ENCODE data around the gene ACRBP. TPM values are rescaled to one million over a fixed set of nuclear protein-coding genes. Genes with fewer than 3 reads are reported as not detected.
"Not testable (repeated sequence)": the region's sequence is repeated elsewhere in the genome, so short reads cannot be mapped to it uniquely, and the experiment has no call there.

ACRBP gene
- total RNA-seq, 3 donors from 2014 or later: 1.4 to 3.0 (median 2.2) TPM

- no peak for TF ChIP-seq CTCF (IDR thresholded peaks at IDR 0.05)
- no peak for DNase-seq
- H3K36me3 ChIP-seq (ENCODE audit: low read depth): peaks cover 11% of the 10 kb centered on the region
- ATAC-seq: no peak
- no peak overlapping the region for H3K4me3 ChIP-seq
- H3K9me3 ChIP-seq: no peaks in the 10 kb centered on the region
- intact Hi-C loops (cut with DNase I, micrococcal nuclease): no loop called here
- peaks cover 27% of the 10 kb centered on the region for H3K4me1 ChIP-seq (ENCODE audit: low read depth)
Observed at GRCh38 chr12:6604259-6605029, 42.8 kb downstream of the ACRBP start.

GRCh38 chr12:6603095-6603567, 44.1 kb downstream of the ACRBP start:
- Histone ChIP-seq H3K4me3 (no peak overlapping the region), H3K9me3 (no peaks in the 10 kb centered on the region), H3K4me1 (ENCODE audit: low read depth) (peaks cover 27% of the 10 kb centered on the region), H3K36me3 (ENCODE audit: low read depth) (peaks cover 19% of the 10 kb centered on the region)
- TF ChIP-seq CTCF (IDR thresholded peaks at IDR 0.05): no peak
- ATAC-seq (no peak), DNase-seq (no peak)
- intact Hi-C loops (cut with DNase I, micrococcal nuclease): no loop called here

GRCh38 chr12:6602526-6602925, 44.7 kb downstream of the ACRBP start:
- no peak for DNase-seq
- Histone ChIP-seq H3K4me1 (ENCODE audit: low read depth) (peaks cover 27% of the 10 kb centered on the region), H3K4me3 (no peak overlapping the region), H3K9me3 (no peaks in the 10 kb centered on the region), H3K36me3 (ENCODE audit: low read depth) (peaks cover 22% of the 10 kb centered on the region)
- TF ChIP-seq CTCF (IDR thresholded peaks at IDR 0.05): no peak
- ATAC-seq: no peak
- intact Hi-C loops (cut with DNase I, micrococcal nuclease): no loop called here

- peaks cover 50% of the 10 kb centered on the region for H3K36me3 ChIP-seq (ENCODE audit: low read depth)
- intact Hi-C loops (cut with DNase I, micrococcal nuclease); ATAC-seq; H3K4me1 ChIP-seq (ENCODE audit: low read depth); H3K4me3 ChIP-seq; DNase-seq; H3K9me3 ChIP-seq: not testable (repeated sequence)
Observed at GRCh38 chr12:6595673-6596072, 51.6 kb downstream of the ACRBP start.

- TF ChIP-seq CTCF (IDR thresholded peaks at IDR 0.05): no peak
- ATAC-seq: no peak
- DNase-seq: no peak
- H3K4me3 ChIP-seq: no peak overlapping the region
- H3K36me3 ChIP-seq (ENCODE audit: low read depth): peaks cover 49% of the 10 kb centered on the region
- intact Hi-C loops (cut with DNase I, micrococcal nuclease): no loop called here
- no peaks in the 10 kb centered on the region for H3K4me1 ChIP-seq (ENCODE audit: low read depth)
- H3K9me3 ChIP-seq: no peaks in the 10 kb centered on the region
Observed at GRCh38 chr12:6592087-6592486, 55.1 kb downstream of the ACRBP start.

Other genes starting within 250 kb of the ACRBP start
- 1 to 10 TPM; 1.8 to 5.3 (median 3.9) TPM for gene CD27, start 202.5 kb downstream of the ACRBP start, total RNA-seq
- 100 to 1,000 TPM in 1 of 3 donors, 10 to 100 TPM in 2; 40.9 to 107 (median 72.0) TPM for gene TAPBPL, start 195.4 kb downstream of the ACRBP start, total RNA-seq
- 10 to 100 TPM in 1 of 3 donors, 1 to 10 TPM in 2; 3.8 to 18.7 (median 8.6) TPM for gene VAMP1, start 176.8 kb downstream of the ACRBP start, total RNA-seq
- gene MRPL51, start 154.2 kb downstream of the ACRBP start, total RNA-seq: 100 to 1,000 TPM; 119 to 143 (median 136) TPM
- 10 to 100 TPM; 25.5 to 47.0 (median 26.0) TPM for gene NCAPD2, start 153.3 kb downstream of the ACRBP start, total RNA-seq
- 1,000 to 10,000 TPM; 1,543 to 3,034 (median 2,070) TPM for gene GAPDH, start 112.9 kb downstream of the ACRBP start, total RNA-seq
- gene IFFO1, start 91.4 kb downstream of the ACRBP start, total RNA-seq: 10 to 100 TPM in 1 of 3 donors, 1 to 10 TPM in 2; 3.6 to 22.4 (median 8.2) TPM
- 10 to 100 TPM; 26.1 to 32.4 (median 26.6) TPM for gene NOP2, start 79.1 kb downstream of the ACRBP start, total RNA-seq
- gene CHD4, start 40.1 kb downstream of the ACRBP start, total RNA-seq: 100 to 1,000 TPM; 127 to 243 (median 149) TPM
- 10 to 100 TPM; 12.0 to 30.5 (median 22.7) TPM for gene LPAR5, start 11.5 kb downstream of the ACRBP start, total RNA-seq
- gene ING4, start 15.7 kb upstream of the ACRBP start, total RNA-seq: 10 to 100 TPM; 28.9 to 46.9 (median 45.9) TPM
- 10 to 100 TPM; 54.5 to 67.8 (median 64.3) TPM for gene ZNF384, start 41.9 kb upstream of the ACRBP start, total RNA-seq
- gene PIANP, start 53.4 kb upstream of the ACRBP start, total RNA-seq: 1 to 10 TPM in 1 of 3 donors, under 1 TPM in 1, not detected in 1; 0.53 to 2.9 TPM
- gene COPS7A, start 76.6 kb upstream of the ACRBP start, total RNA-seq: 10 to 100 TPM; 32.8 to 47.2 (median 39.2) TPM
- gene MLF2, start 105.7 kb upstream of the ACRBP start, total RNA-seq: 100 to 1,000 TPM; 136 to 177 (median 149) TPM
- gene PTMS, start 118.9 kb upstream of the ACRBP start, total RNA-seq: 100 to 1,000 TPM; 116 to 549 (median 122) TPM
- 1 to 10 TPM; 1.8 to 4.7 (median 2.1) TPM for gene LAG3, start 125.1 kb upstream of the ACRBP start, total RNA-seq
- gene CD4, start 142.1 kb upstream of the ACRBP start, total RNA-seq: 10 to 100 TPM in 2 of 3 donors, 1 to 10 TPM in 1; 8.9 to 16.5 (median 14.8) TPM
- gene GPR162, start 174.4 kb upstream of the ACRBP start, total RNA-seq: 10 to 100 TPM in 1 of 3 donors, 1 to 10 TPM in 2; 1.7 to 18.6 (median 3.1) TPM
- gene P3H3, start 181.0 kb upstream of the ACRBP start, total RNA-seq: 10 to 100 TPM in 1 of 3 donors, 1 to 10 TPM in 2; 1.6 to 24.2 (median 5.2) TPM
- 1 to 10 TPM in 1 of 3 donors, under 1 TPM in 2; 0.38 to 5.3 (median 0.96) TPM for gene GNB3, start 193.5 kb upstream of the ACRBP start, total RNA-seq
- 10 to 100 TPM in 1 of 3 donors, 1 to 10 TPM in 2; 2.8 to 15.3 (median 5.2) TPM for gene CDCA3, start 203.9 kb upstream of the ACRBP start, total RNA-seq
- 10 to 100 TPM; 65.9 to 80.7 (median 79.7) TPM for gene USP5, start 204.7 kb upstream of the ACRBP start, total RNA-seq
- 100 to 1,000 TPM; 408 to 766 (median 700) TPM for gene TPI1, start 220.1 kb upstream of the ACRBP start, total RNA-seq
- gene SPSB2, start 225.9 kb upstream of the ACRBP start, total RNA-seq: 10 to 100 TPM in 2 of 3 donors, 1 to 10 TPM in 1; 9.7 to 11.7 (median 10.6) TPM